IMR-90 (cell line): ENCODE data around the gene AOPEP. TPM values are rescaled to one million over a fixed set of nuclear protein-coding genes. Genes with fewer than 3 reads are reported as not detected.
A peak's percentile ranks its signal among the peaks of the same experiment; 100 is the strongest.

Experiments
- ATAC-seq: fragments of 200-7000 bp; cut with Tn5 transposase; 2 replicates; pipeline ENCODE4 v1.9.1; 2020; ENCODE audit warnings: low read depth, mild to moderate bottlenecking, moderate library complexity
- BruUV-seq: library from RNA; stranded (reverse); fragments of 400-500 nt; replicated peaks from 2 replicates; lab custom pipeline; 2021; lab: Mats Ljungman, UMichigan
- CTCF ChIA-PET: fragments of 300-600 bp; formaldehyde crosslinking; extraction: SDS; loops from one replicate; lab custom pipeline; 2021; ENCODE audit warnings: antibody characterized with exemption; lab: Yijun Ruan, JAX
- POLR2A ChIA-PET: fragments of 300-600 bp; sonication (Branson Sonifier 250); formaldehyde crosslinking; loops from one replicate; lab custom pipeline; 2022; ENCODE audit warnings: antibody characterized with exemption; ENCODE audit not compliant: unreplicated experiment; lab: Charles Lee
- DNase-seq: peaks from one replicate; pipeline ENCODE4 v3.0.0; 2013
- H2AFZ ChIP-seq: replicated peaks from 2 replicates; pipeline ENCODE3; 2013; ENCODE audit warnings: low read length, mild to moderate bottlenecking; ENCODE audit not compliant: poor library complexity
- H2AK5ac ChIP-seq: 2 replicates; pipeline ENCODE4 v1.6.1; 2013; ENCODE audit warnings: low read depth, low read length, inconsistent platforms
- H2AK9ac ChIP-seq: replicated peaks from 2 replicates; pipeline ENCODE3; 2013; ENCODE audit warnings: mild to moderate bottlenecking, low read depth, low read length, moderate library complexity; ENCODE audit not compliant: poor library complexity
- H2BK120ac ChIP-seq: 2 replicates; pipeline ENCODE4 v1.6.1; 2013; ENCODE audit warnings: low read depth, low read length, inconsistent platforms
- H2BK15ac ChIP-seq: 3 replicates; pipeline ENCODE4 v1.6.1; 2013; ENCODE audit warnings: low read depth, low read length, inconsistent platforms
- H2BK20ac ChIP-seq: 2 replicates; pipeline ENCODE4 v1.6.1; 2013; ENCODE audit warnings: low read depth, mild to moderate bottlenecking, inconsistent platforms, low read length, moderate library complexity
- H2BK5ac ChIP-seq: 2 replicates; pipeline ENCODE4 v1.6.1; 2013; ENCODE audit warnings: mild to moderate bottlenecking, low read depth, low read length, inconsistent platforms; ENCODE audit not compliant: poor library complexity, severe bottlenecking
- H3K14ac ChIP-seq: replicated peaks from 2 replicates; pipeline ENCODE4 v1.6.1; 2013; ENCODE audit warnings: low read depth, low read length, inconsistent platforms
- H3K18ac ChIP-seq: 2 replicates; pipeline ENCODE4 v1.6.1; 2013; ENCODE audit warnings: low read depth, low read length, control low read depth
- H3K23ac ChIP-seq: 2 replicates; pipeline ENCODE4 v1.6.1; 2013; ENCODE audit warnings: low read depth, low read length, inconsistent platforms
- H3K27ac ChIP-seq: 2 replicates; pipeline ENCODE4 v1.5.1; 2013; ENCODE audit warnings: mild to moderate bottlenecking, control low read depth, low read length; ENCODE audit not compliant: insufficient read depth
- H3K27me3 ChIP-seq: 2 replicates; pipeline ENCODE4 v1.6.1; 2013; ENCODE audit warnings: low read length; ENCODE audit not compliant: control insufficient read depth, insufficient read depth
- H3K36me3 ChIP-seq: 2 replicates; pipeline ENCODE4 v1.6.1; 2013; ENCODE audit warnings: low read length, mixed read lengths; ENCODE audit not compliant: control insufficient read depth, insufficient read depth
- H3K4ac ChIP-seq: 2 replicates; pipeline ENCODE4 v1.6.1; 2013; ENCODE audit warnings: low read depth, low read length, inconsistent platforms
- H3K4me1 ChIP-seq: 2 replicates; pipeline ENCODE4 v1.6.1; 2013; ENCODE audit warnings: low read length, mixed read lengths; ENCODE audit not compliant: control insufficient read depth, insufficient read depth
- H3K4me2 ChIP-seq: 2 replicates; pipeline ENCODE4 v1.6.1; 2013; ENCODE audit warnings: low read depth, mild to moderate bottlenecking, control low read depth, low read length, moderate library complexity
- H3K4me3 ChIP-seq: 2 replicates; pipeline ENCODE4 v1.5.1; 2013; ENCODE audit warnings: low read depth, mild to moderate bottlenecking, control low read depth, low read length, moderate library complexity; ENCODE audit not compliant: insufficient read depth
- H3K56ac ChIP-seq: 2 replicates; pipeline ENCODE4 v1.6.1; 2013; ENCODE audit warnings: low read length, inconsistent platforms; ENCODE audit not compliant: insufficient read depth; ENCODE audit errors: extremely low read depth
- H3K79me1 ChIP-seq, 2 experiments: 2 replicates each; pipeline ENCODE4 v1.6.1; 2013; ENCODE audit warnings: low read length in 2 of 2, inconsistent platforms in 1 of 2, low read depth in 1 of 2
- H3K9ac ChIP-seq: 2 replicates; pipeline ENCODE4 v1.6.1; 2013; ENCODE audit warnings: low read depth, low read length, control low read depth
- H3K9me1 ChIP-seq: 2 replicates; pipeline ENCODE4 v1.6.1; 2013; ENCODE audit warnings: low read length, inconsistent platforms; ENCODE audit not compliant: insufficient read depth
- H3K9me3 ChIP-seq: 2 replicates; pipeline ENCODE4 v1.6.1; 2013; ENCODE audit warnings: low read length; ENCODE audit not compliant: control insufficient read depth, insufficient read depth
- H4K20me1 ChIP-seq: 2 replicates; pipeline ENCODE4 v1.6.1; 2013; ENCODE audit warnings: low read length, inconsistent platforms; ENCODE audit not compliant: insufficient read depth
- H4K5ac ChIP-seq: 2 replicates; pipeline ENCODE4 v1.6.1; 2013; ENCODE audit warnings: mild to moderate bottlenecking, low read depth, low read length, control low read depth
- H4K8ac ChIP-seq, 2 experiments: 2 replicates each; pipeline ENCODE4 v1.6.1; 2013; ENCODE audit warnings: low read depth in 2 of 2, low read length in 2 of 2, control low read depth in 1 of 2, inconsistent platforms in 1 of 2
- H4K91ac ChIP-seq: 2 replicates; pipeline ENCODE4 v1.6.1; 2013; ENCODE audit warnings: low read depth, low read length, inconsistent platforms; ENCODE audit not compliant: insufficient read depth
- BHLHE40 ChIP-seq: fragments of 150-350 bp; IDR thresholded peaks from 2 replicates; pipeline ENCODE4 v1.6.1; 2016; ENCODE audit warnings: mild to moderate bottlenecking, low read depth, low read length
- CHD1 ChIP-seq: IDR thresholded peaks from 2 replicates; pipeline ENCODE4 v1.6.1; 2012; ENCODE audit warnings: low read depth, low read length, improper control_type of control experiment
- FOS ChIP-seq: fragments of 150-350 bp; IDR thresholded peaks from 2 replicates; pipeline ENCODE4 v1.6.1; 2016; ENCODE audit warnings: low read depth, low read length
- MXI1 ChIP-seq: IDR thresholded peaks from 2 replicates; pipeline ENCODE4 v1.6.1; 2012; ENCODE audit warnings: low read depth, mild to moderate bottlenecking, low read length, moderate library complexity, borderline replicate concordance
- NFE2L2 ChIP-seq: fragments of 150-350 bp; IDR thresholded peaks from 2 replicates; pipeline ENCODE4 v1.6.1; 2016; ENCODE audit warnings: low read depth, mild to moderate bottlenecking, low read length
- WGBS, 2 experiments: methylation state at CpG; one replicate each; pipeline versions ENCODE4 v1.1.5 to v1.1.7; 2013; ENCODE audit warnings: missing lambda C conversion rate in 2 of 2; ENCODE audit not compliant: insufficient read length in 1 of 2; ENCODE audit errors: extremely low coverage in 2 of 2; 5-methylcytosine and 5-hydroxymethylcytosine counted together
- dilution Hi-C: fragments of 300-500 bp; cut with HindIII; formaldehyde crosslinking; loops from one replicate; pipeline ENCODE4 v1.14.3; 2018; ENCODE audit warnings: low sequenced_read_pairs; ENCODE audit not compliant: unreplicated experiment
- in situ Hi-C: fragments of 300-500 bp; cut with MboI; formaldehyde crosslinking; loops from 3 replicates; pipeline ENCODE4 v1.14.3; 2019; ENCODE audit warnings: low sequenced_read_pairs, inconsistent platforms, mixed read lengths
- intact Hi-C: fragments of 100-400 bp; cut with micrococcal nuclease; formaldehyde crosslinking; loops from 2 replicates; pipeline ENCODE4 v1.10.0; 2022
- polyA plus RNA-seq, 3 experiments: library from polyadenylated mRNA; depleted of rRNA; stranded (reverse); fragments of >200 nt; gene quantifications; 2 replicates each; pipeline ENCODE4 v1.2.3, GENCODE V29; 2012; ENCODE audit warnings: low replicate concordance in 1 of 3
- total RNA-seq: library from RNA; depleted of rRNA; stranded (reverse); fragments of >200 nt; gene quantifications from 2 replicates; pipeline ENCODE4 v1.2.3, GENCODE V29; 2012
- TF ChIP-seq, protein P1 (sequence below): conservative IDR thresholded peaks from 2 replicates; pipeline ENCODE4 v1.5.1; 2012; ENCODE audit warnings: mild to moderate bottlenecking, low read depth, low read length, improper control_type of control experiment
- TF ChIP-seq, protein P2 (sequence below): fragments of 150-350 bp; IDR thresholded peaks from 2 replicates; pipeline ENCODE4 v1.6.1; 2017; ENCODE audit warnings: mild to moderate bottlenecking, antibody characterized with exemption, low read length, low read depth
- TF ChIP-seq, protein P3 (sequence below): fragments of 150-350 bp; IDR thresholded peaks from 2 replicates; pipeline ENCODE4 v1.6.1; 2016; ENCODE audit warnings: low read depth, mild to moderate bottlenecking, low read length, moderate library complexity, borderline replicate concordance

The AOPEP gene
- total and polyA plus RNA-seq, 2 of the 4 experiments (the other 2 are of a cell fraction) = 34.9 to 38.7 TPM

DNA sequence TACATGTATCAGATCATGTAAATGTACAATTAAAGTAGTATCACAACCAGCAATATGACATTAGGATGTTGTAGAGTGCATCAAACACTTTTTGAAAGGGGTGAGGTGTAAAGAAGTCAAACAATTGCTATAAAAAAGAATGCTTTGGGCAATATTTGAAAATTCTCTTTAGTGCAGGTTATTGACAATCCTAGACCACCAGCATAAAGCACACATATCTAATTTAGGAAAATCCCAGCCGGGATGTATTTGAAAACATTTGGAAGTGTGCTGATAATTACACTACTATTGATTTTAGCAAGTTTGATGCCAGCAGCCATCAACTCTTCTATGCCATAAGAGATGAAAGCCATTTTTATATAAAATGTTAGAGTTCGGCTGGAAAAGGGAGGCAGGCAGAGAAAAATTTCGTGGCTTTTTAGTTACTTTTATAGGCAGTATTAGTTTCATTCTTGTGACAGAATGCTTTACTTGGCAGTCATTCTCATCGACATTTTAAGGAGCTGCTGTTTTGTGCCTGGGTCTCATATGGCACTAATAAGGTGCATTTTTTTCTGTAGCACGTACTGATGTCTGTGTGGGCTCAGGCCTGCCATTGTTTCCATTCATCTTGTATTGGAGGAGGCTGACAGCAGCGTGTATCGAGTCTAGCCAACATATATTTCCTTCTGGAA is 285.7 kb downstream of the AOPEP start (continued):
- no peak for TF ChIP-seq FOS

DNA sequence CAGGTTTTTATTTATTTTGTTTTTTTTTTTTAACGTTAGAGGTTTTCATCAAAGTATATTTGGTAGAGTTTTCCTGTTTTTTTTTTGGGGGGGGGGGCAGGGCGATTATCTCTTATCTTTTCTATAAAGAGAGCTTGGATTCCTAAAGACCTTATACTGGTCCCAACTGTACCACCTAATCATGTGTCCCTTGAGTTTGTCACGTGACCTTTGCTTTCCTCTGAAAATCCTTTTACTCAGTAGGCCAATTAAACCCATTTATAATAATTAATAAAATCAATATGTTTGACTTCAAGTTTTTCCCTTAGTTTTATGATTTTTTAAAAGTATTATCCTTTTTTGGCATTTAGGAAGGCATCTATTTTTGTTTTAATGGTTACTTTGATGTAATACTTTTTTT is 286.4 kb downstream of the AOPEP start:
- Histone ChIP-seq H3K4ac (no peak overlapping the region), H3K27me3 (no peaks in the 10 kb centered on the region), H4K91ac (no peak overlapping the region), H3K18ac (no peak overlapping the region), H3K4me2 (no peak overlapping the region), H2BK20ac (no peak overlapping the region), H3K4me3 (no peak overlapping the region), H3K23ac (no peak overlapping the region), H3K9me3 (no peaks in the 10 kb centered on the region), H4K8ac (no peak overlapping the region), H2AFZ (no peak overlapping the region), H4K5ac (no peak overlapping the region), H3K27ac (no peak overlapping the region), H3K79me1 (peaks cover 27 to 66% of the 10 kb centered on the region in 2 experiments), H2BK120ac (no peak overlapping the region), H2AK9ac (no peak overlapping the region), H3K9me1 (peaks cover 28% of the 10 kb centered on the region), H3K4me1 (peaks cover 21% of the 10 kb centered on the region), H2BK5ac (peak overlapping the region; percentile 11), H3K56ac (no peak overlapping the region), H3K14ac (no peak overlapping the region), H3K36me3 (peaks cover 34% of the 10 kb centered on the region), H3K9ac (no peak overlapping the region), H2BK15ac (no peak overlapping the region), H2AK5ac (no peak overlapping the region), H4K20me1 (peaks cover 13% of the 10 kb centered on the region; the same call in 1 of the 2 replicates)
- no TSS peak for BruUV-seq
- in situ Hi-C loops = no loop called here
- dilution Hi-C loops = no loop called here
- intact Hi-C loops = no loop called here
- no CpG with 5 or more reads among the region's 3 CpGs for WGBS, 2 experiments
- DNase-seq (no peak), ATAC-seq (no peak)
- TF ChIP-seq FOS = no peak
- TF ChIP-seq CHD1 = no peak
- no peak for TF ChIP-seq MXI1
- TF ChIP-seq, protein P1, sequence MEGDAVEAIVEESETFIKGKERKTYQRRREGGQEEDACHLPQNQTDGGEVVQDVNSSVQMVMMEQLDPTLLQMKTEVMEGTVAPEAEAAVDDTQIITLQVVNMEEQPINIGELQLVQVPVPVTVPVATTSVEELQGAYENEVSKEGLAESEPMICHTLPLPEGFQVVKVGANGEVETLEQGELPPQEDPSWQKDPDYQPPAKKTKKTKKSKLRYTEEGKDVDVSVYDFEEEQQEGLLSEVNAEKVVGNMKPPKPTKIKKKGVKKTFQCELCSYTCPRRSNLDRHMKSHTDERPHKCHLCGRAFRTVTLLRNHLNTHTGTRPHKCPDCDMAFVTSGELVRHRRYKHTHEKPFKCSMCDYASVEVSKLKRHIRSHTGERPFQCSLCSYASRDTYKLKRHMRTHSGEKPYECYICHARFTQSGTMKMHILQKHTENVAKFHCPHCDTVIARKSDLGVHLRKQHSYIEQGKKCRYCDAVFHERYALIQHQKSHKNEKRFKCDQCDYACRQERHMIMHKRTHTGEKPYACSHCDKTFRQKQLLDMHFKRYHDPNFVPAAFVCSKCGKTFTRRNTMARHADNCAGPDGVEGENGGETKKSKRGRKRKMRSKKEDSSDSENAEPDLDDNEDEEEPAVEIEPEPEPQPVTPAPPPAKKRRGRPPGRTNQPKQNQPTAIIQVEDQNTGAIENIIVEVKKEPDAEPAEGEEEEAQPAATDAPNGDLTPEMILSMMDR = no peak
- TF ChIP-seq, protein P2, sequence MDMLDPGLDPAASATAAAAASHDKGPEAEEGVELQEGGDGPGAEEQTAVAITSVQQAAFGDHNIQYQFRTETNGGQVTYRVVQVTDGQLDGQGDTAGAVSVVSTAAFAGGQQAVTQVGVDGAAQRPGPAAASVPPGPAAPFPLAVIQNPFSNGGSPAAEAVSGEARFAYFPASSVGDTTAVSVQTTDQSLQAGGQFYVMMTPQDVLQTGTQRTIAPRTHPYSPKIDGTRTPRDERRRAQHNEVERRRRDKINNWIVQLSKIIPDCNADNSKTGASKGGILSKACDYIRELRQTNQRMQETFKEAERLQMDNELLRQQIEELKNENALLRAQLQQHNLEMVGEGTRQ = 0 out of 2 replicates have a peak, but pooled peaks have one; percentile 24
- TF ChIP-seq NFE2L2 = no peak
- TF ChIP-seq, protein P3, sequence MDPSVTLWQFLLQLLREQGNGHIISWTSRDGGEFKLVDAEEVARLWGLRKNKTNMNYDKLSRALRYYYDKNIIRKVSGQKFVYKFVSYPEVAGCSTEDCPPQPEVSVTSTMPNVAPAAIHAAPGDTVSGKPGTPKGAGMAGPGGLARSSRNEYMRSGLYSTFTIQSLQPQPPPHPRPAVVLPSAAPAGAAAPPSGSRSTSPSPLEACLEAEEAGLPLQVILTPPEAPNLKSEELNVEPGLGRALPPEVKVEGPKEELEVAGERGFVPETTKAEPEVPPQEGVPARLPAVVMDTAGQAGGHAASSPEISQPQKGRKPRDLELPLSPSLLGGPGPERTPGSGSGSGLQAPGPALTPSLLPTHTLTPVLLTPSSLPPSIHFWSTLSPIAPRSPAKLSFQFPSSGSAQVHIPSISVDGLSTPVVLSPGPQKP = no peak
- TF ChIP-seq BHLHE40 = no peak
- CTCF ChIA-PET = no interaction called here
- POLR2A ChIA-PET = interaction anchor here (0.9 kb wide), 1 partner anchor 109 kb away, joined by 4 read pairs; no protein-coding TSS in a partner anchor
